K562 (cell line): ENCODE results near the gene MARK3. TPM values are rescaled to one million over a fixed set of nuclear protein-coding genes. Genes with fewer than 3 reads are reported as not detected.

Experiments
- CEBPG ChIP-seq, 3 experiments: fragments of 200-800 bp in 1 of 3; sonication (Bioruptor generic) in 1 of 3; sonication (generic) in 1 of 3; formaldehyde crosslinking in 1 of 3; IDR thresholded peaks in 2 of 3; conservative IDR thresholded peaks in 1 of 3; 2 replicates each; pipeline versions ENCODE4 v1.6.1 to v1.8.0; 2016 to 2022; ENCODE audit warnings: missing compliant biosample characterization in 2 of 3, missing genetic modification characterization in 2 of 3, mild to moderate bottlenecking in 1 of 3, missing genetic modification reagents in 1 of 3
- DEAF1 ChIP-seq: fragments of 450-650 bp; formaldehyde crosslinking; IDR thresholded peaks from 2 replicates; pipeline ENCODE4 v1.4.0; 2020; ENCODE audit warnings: mild to moderate bottlenecking, moderate library complexity
- RAD21 ChIP-seq, 2 experiments: fragments of 250-450 bp in 1 of 2; fragments of 450-650 bp in 1 of 2; sonication (Bioruptor Pico) in 1 of 2; formaldehyde crosslinking in 1 of 2; IDR thresholded peaks in 1 of 2; conservative IDR thresholded peaks in 1 of 2; 2 replicates each; pipeline versions ENCODE4 v1.4.0 to v1.8.0; 2020 to 2022; ENCODE audit warnings: mild to moderate bottlenecking in 2 of 2, moderate library complexity in 1 of 2
- REST ChIP-seq, 2 experiments: fragments of 450-650 bp; formaldehyde crosslinking in 1 of 2; IDR thresholded peaks; 2 replicates each; pipeline versions ENCODE4 v1.4.0 to v1.6.1; 2014 to 2020; ENCODE audit warnings: mild to moderate bottlenecking in 2 of 2, borderline replicate concordance in 1 of 2, low read depth in 1 of 2
- SMC3 ChIP-seq: conservative IDR thresholded peaks from 2 replicates; pipeline ENCODE4 v1.6.1; 2011; ENCODE audit warnings: low read depth, low read length, improper control_type of control experiment; ENCODE audit not compliant: insufficient read depth
- TEAD4 ChIP-seq, 2 experiments: sonication (generic) in 1 of 2; formaldehyde crosslinking in 1 of 2; IDR thresholded peaks; 2 replicates each; pipeline versions ENCODE4 v1.6.1 to v1.8.0; 2012 to 2022; ENCODE audit warnings: borderline replicate concordance in 1 of 2, inconsistent platforms in 1 of 2, low read length in 1 of 2, mild to moderate bottlenecking in 1 of 2, missing genetic modification reagents in 1 of 2
- ZNF740 ChIP-seq, 3 experiments: fragments of 200-800 bp in 1 of 3; sonication (Bioruptor generic) in 1 of 3; sonication (generic) in 1 of 3; formaldehyde crosslinking in 1 of 3; IDR thresholded peaks; 2 replicates each; pipeline versions ENCODE4 v1.6.1 to v1.8.0; 2016 to 2022; ENCODE audit warnings: mild to moderate bottlenecking in 2 of 3, missing compliant biosample characterization in 2 of 3, missing genetic modification characterization in 2 of 3, missing genetic modification reagents in 1 of 3
- polyA plus RNA-seq, 8 experiments: library from polyadenylated mRNA; depleted of rRNA in 4 of 8; stranded (reverse) in 5 of 8; unstranded in 3 of 8; fragments of >200 nt; fragmentation: Nextera tagmentation in 2 of 8; fragmentation: Illumina TruSeq in 1 of 8; extraction: Ambion mirVana in 2 of 8; extraction: Trizol in 1 of 8; gene quantifications; 2 replicates each; pipeline versions ENCODE4 v1.2.1 to v1.2.3, GENCODE V29; 2011 to 2014; ENCODE audit warnings: inconsistent platforms in 1 of 8, missing spikeins in 1 of 8
- total RNA-seq, 7 experiments: library from RNA; depleted of rRNA in 6 of 7; stranded (reverse); fragments of >200 nt in 6 of 7; fragmentation: Illumina TruSeq in 2 of 7; extraction: Trizol in 2 of 7; gene quantifications; 2 replicates each; pipeline versions ENCODE4 v1.2.1 to v1.2.3, GENCODE V29; 2011 to 2021; ENCODE audit warnings: low replicate concordance in 1 of 7

The MARK3 gene
- total and polyA plus RNA-seq, 9 of the 15 experiments (the other 6 are each of a cell fraction or from before 2014, with no cell fraction given): 10.1 to 68.7 (median 56.3) TPM

GRCh38 chr14:103391048-103391447 is 5.8 kb downstream of the MARK3 start (continued):
- TF ChIP-seq REST (IDR thresholded peaks at IDR 0.05; ENCODE audit: borderline replicate concordance): peak; percentile 31; the same call in 1 of the 2 replicates
- TF ChIP-seq REST (CRISPR knock-in tag; IDR thresholded peaks at IDR 0.05; ENCODE audit: low read depth): no peak
- peak; percentile 14; the same call in 1 of the 2 replicates for TF ChIP-seq DEAF1 (CRISPR knock-in tag)
- peak; percentile 45 to 62; a peak in 3 of 4 replicates for TF ChIP-seq RAD21 (CRISPR knock-in tag; conservative IDR thresholded peaks at IDR 0.05 in 1 of 2, IDR thresholded peaks at IDR 0.05 in 1 of 2)
- 0 out of 2 replicates have a peak, but pooled peaks have one; percentile 27 for TF ChIP-seq SMC3
- peak; percentile 35; the same call in 1 of the 2 replicates for TF ChIP-seq ZNF740 (CRISPR knock-in tag; IDR thresholded peaks at IDR 0.05)
- no peak for TF ChIP-seq ZNF740 (tag; IDR thresholded peaks at IDR 0.05)
- peak; percentile 26; the same call in 1 of the 2 replicates for TF ChIP-seq TEAD4 (IDR thresholded peaks at IDR 0.05; ENCODE audit: low read length)
- no peak for TF ChIP-seq TEAD4 (CRISPR knock-in tag; IDR thresholded peaks at IDR 0.05; ENCODE audit: borderline replicate concordance)
- TF ChIP-seq CEBPG (CRISPR knock-in tag; IDR thresholded peaks at IDR 0.05): no peak
- no peak for TF ChIP-seq CEBPG (tag; conservative IDR thresholded peaks at IDR 0.05 in 1 of 2, IDR thresholded peaks at IDR 0.05 in 1 of 2)
